Stimulated activated CD4-positive, alpha-beta T cell treated with anti-CD3 and anti-CD28 coated beads, Interleukin-4, amount 100 ng/mL, for 1 hour (primary cell): Measurements from ENCODE around the gene ARNT2.

Experiments used
- DNase-seq: peaks from one replicate; pipeline ENCODE4 v3.0.0-alpha.2; 2020

ARNT2 gene

DNA sequence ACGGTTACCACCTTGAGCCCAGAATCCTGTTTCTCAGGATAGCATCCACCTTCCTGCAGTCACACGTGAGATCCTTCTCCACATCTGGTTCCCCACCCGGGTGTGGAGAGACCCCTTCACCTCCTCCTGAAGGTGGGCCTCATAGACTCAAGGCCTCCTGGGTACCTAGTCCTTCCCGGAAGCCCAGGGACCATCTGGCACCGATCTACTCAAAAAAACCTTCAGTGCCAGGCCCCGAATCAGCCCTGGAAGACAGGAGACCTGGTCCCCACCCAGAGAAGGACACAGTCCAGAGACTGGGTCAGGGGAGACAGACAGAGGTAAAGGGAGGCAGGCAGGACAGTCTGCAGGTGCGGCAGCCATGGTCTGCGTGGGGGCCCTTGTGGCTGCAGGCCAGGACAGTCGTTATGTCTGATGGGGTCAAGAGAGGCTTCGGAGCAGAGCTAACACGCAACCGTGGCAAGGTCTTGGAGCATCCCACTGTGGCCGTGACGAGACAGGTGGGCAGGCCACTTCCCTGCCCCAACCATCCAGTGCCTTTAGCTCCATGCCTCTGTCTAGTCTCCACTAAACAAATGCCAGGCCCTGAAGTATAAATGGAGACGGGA is 178.7 kb downstream of the ARNT2 start:
- no peak for DNase-seq

DNA sequence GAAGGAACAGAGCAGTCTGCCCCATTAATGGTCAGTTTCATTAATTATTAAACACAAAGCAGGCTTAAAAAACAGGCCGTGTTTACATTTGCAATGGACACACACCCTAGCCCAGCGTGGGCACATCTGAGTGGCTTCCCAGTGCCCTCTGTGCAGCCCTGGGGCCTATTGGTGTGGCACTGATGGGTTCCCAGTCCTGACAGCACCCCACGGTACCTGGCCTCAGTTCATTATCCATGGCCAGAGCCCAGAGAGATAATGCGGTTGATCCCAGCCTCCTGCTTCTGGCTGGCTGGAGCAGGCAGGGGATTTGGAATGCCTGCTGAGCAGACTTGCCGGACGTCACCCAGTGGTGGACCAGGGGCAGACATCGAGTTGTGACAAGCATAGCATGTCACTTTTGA is 180.4 kb downstream of the ARNT2 start:
- no peak for DNase-seq

DNA sequence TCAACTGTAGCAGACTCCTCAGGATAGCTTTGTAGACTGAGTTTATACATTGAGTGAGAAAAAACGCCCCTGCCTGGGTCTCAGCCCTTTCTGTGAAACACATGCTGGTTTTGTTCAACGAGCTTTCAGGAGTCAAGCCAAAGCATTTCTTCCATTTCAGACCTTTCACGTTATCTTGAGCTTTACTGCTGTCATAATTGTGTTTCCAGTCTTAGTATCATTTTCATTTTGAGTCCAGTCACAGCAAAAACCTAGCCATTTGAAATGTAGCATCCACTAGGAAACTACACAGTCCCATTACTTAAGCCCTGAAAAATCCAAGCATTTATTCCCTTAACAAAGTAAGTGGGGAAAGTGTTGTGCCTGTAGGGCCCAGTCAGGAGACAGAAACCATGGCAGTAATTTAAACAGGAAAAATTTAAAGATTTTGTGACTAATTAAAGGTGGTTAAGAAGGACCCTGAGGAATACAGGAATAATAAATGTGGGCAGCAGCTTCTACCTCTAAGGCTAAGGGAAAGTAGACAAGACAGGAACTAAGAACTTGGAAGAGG is 180.9 kb downstream of the ARNT2 start:
- no peak for DNase-seq

- DNase-seq: no peak
Observed at GRCh38 chr15:80585544-80586018, 181.4 kb downstream of the ARNT2 start.

GRCh38 chr15:80586161-80586560 is 182.0 kb downstream of the ARNT2 start:
- DNase-seq: no peak

GRCh38 chr15:80587007-80587406 is 182.8 kb downstream of the ARNT2 start:
- DNase-seq: no peak

DNA sequence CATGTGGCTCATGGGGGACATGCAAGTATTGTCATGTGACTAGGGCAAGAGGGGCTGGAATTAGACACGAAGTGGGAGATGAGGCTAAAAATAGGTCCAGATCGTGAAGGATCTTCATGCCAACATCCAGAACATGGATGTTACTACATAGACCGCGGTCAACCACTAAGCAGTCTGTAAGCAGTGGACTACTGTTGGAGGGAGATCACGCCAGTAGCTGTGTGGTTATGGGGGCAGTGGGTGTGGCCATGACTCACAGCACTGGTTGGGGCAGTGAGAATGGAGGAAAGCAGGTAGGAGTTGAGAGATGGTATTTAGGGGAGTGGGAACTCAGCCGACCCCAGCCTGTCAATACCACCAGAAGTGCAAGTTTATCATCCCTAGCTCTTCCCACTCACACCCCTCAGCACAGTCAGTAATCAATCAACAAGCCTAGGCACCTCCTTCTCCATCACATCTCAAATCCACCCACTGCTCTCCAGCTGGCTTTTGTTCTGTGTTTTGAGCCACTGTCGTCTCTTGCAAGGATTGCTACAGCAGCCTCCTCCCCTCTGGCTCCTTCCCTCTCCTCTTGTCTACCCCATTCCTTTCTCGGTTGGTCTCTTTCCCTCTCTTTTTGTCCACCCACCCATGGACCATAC is 183.8 kb downstream of the ARNT2 start:
- DNase-seq: no peak

DNA sequence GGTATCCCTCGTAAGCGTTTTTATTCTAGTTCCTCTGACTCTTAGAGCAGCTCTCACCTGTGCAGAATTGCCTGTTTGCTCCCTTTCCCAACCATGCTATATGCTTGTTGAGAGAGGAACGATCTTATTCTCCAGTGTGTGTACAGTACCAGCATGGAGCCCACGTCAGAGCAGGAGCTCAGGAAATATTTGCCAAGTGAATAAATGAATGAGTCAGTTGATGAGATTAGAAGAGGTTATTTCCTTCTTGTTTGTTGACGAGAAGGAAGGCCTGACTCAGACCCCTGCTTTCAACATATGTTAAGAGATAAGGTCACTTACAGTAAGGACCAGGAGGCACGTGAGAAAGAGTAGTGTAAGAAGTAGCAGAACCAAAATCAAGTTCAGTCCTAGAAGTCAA is 184.6 kb downstream of the ARNT2 start:
- DNase-seq: no peak

DNA sequence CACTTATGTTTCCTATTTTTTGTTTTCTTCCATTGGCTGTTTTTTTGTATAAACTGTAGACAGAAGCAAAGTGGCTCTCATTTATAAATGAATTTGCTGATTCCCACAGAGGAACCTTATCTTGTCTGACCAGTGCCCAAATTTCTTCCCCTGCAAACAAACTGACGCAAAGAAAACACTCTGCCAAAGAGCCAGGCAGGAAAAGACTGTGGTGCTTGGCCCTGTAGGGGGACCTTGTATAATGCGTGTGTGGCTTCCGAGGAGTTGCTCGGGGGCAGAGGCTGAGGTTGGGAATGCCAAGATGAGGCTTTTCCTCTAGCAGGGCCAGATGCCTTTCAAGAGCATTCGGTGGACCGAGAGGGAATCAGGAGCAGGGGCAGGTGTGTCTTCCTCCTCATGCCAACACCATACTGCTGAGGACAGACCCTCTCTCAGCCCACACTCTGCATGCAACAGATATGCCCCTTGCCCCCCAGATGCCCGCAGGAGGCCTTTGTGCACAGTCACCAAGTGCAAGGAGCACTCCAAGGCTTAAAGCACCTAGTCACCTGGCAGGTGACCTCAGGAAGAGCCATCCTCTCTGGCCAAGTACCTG is 186.7 kb downstream of the ARNT2 start:
- no peak for DNase-seq

GRCh38 chr15:80591471-80591870 is 187.3 kb downstream of the ARNT2 start:
- DNase-seq: no peak

GRCh38 chr15:80591938-80592825 is 188.0 kb downstream of the ARNT2 start:
- DNase-seq: no peak

- DNase-seq: no peak
Observed at GRCh38 chr15:80593486-80594030, 189.4 kb downstream of the ARNT2 start.

DNA sequence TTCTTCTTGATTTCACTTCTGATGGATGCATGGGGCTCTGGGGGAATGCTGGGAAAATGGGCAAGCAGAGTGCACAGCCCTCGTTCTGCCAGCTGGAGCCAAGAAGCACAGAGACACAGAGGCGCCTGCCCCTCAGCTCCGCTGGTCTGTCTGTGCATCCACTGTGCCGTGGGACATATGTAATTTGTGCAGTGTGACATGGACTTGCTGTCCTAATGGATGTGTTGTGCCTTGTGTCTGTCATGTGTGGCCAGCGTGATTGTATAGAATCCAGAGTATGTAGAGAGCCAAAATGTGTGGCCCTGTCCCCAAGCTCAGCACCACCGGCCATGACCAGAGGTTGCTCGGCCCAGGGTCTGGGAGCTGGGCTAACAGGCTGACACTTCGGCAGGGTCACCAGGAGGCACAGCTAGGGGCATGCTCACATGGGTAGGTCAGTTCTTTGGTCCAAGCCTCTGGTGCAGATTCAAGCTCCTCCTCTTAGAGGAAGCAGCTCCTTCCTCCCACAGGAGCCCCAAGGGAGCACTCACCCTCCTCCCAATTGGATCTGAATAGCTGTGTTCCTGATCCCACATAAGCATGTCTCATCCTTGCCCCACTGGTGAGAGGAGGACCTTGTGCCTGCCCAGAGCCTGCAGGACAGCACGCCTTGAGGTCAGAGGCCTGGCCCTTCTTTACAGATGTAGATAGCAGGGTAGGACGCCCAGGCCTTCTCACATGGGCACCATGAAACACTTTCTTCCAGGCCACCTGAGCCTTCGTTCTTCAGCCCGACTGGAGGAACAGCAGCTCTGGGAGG is 190.1 kb downstream of the ARNT2 start:
- no peak for DNase-seq

- DNase-seq: no peak
Observed at GRCh38 chr15:80595396-80595795, 191.2 kb downstream of the ARNT2 start.

DNA sequence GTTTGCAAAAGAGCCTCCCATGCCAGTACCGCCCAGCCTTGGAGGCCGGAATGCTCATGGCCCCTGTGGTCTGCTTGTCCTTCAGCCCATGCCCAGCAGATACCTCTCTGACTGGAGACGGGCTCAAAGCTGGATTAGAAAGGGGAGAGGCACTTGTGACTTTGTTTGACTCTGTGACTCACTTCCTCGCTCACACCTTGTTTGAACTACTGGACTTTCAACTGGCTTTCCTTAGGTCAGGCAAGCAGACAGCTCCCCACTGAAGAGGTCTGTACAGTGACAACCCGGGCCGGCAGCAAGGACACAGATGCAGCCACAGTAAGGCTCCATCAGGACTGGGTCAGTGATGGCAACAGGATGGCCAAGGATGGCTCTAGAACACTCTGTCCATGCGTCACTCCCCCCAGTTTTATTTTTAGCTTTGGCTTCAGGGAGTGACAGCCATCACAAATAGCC is 192.4 kb downstream of the ARNT2 start:
- no peak for DNase-seq

- DNase-seq: no peak
Observed at GRCh38 chr15:80597076-80597475, 192.9 kb downstream of the ARNT2 start.

- DNase-seq: no peak
Observed at GRCh38 chr15:80599359-80599758, 195.2 kb downstream of the ARNT2 start.

GRCh38 chr15:80600626-80601025 is 196.4 kb downstream of the ARNT2 start:
- DNase-seq: no peak

- DNase-seq: no peak
Observed at GRCh38 chr15:80601256-80601655, 197.1 kb downstream of the ARNT2 start.

GRCh38 chr15:80604583-80605575 is 200.7 kb downstream of the ARNT2 start:
- no peak for DNase-seq
